Measurements from ENCODE around the gene C1QTNF4. TPM values are rescaled to one million over a fixed set of nuclear protein-coding genes. Genes with fewer than 3 reads are reported as not detected.
A peak's percentile ranks its signal among the peaks of the same experiment; 100 is the strongest.

C1QTNF4 gene
- total and polyA plus RNA-seq, 10 of the 15 experiments (the other 5 are each of a cell fraction or from before 2014, with no cell fraction given) = 0.06 TPM; not detected in 9

DNA sequence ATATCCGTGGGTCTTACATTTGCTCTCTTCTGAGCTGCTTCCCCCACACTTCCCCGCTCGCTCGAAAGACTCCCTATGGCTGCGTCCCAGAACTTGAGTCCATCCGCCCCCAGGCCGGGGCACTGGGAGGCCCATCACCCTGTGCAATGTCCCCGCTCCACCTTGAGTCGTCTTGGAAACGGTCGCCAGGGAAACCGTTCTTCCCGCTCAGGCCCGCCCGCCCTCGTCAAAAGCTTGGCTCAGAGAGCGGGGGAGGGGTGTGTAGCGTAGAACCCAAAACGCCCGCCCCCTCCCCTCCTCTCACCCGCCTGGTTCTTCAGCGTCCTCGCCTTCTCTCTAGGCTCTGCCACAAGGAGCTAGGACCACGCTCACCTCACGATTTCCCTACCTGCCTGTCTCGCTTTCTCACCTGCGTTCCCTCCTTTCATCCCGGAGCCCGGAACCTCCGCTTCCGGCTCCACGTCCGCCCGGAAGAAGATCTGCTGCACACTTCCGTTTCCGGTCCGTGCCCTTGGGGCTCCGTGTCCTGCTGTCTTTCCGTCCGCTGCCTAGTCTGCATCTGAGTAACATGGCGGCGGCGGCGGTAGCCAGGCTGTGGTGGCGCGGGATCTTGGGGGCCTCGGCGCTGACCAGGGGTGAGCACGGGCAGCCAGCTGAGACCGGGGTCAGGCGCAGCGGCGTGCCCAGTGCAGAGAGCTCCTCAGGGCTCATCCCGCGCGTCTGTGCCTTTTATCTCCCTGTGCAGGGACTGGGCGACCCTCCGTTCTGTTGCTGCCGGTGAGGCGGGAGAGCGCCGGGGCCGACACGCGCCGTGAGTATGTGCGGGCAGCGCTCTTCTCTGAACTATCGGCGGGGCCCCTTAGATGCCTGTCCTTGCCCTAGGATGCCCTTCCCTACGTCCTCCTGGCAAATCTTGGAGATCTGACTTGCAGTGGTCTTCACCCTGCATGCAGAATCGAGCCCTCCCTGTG is 15.4 kb downstream of the C1QTNF4 start, which contains the start of the genes KBTBD4 and NDUFS3 (continued):
- TF ChIP-seq REST (IDR thresholded peaks at IDR 0.05; ENCODE audit: low read depth, low read length) (no peak), STAT1 (conservative IDR thresholded peaks at IDR 0.05) (peak; percentile 99), NR2C1 (IDR thresholded peaks at IDR 0.05) (peak; percentile 84), SUPT20H (IDR thresholded peaks at IDR 0.05; ENCODE audit: borderline replicate concordance, control insufficient read depth, low read depth, low read length) (no peak), SMC3 (IDR thresholded peaks at IDR 0.05; ENCODE audit: borderline replicate concordance, low read length) (no peak; the same call in 1 of the 2 replicates), YBX1 (IDR thresholded peaks at IDR 0.05) (no peak), SMAD1 (IDR thresholded peaks at IDR 0.05; ENCODE audit: low read depth, partially characterized antibody) (peak; percentile 29), MYB (IDR thresholded peaks at IDR 0.05; ENCODE audit: borderline replicate concordance, low read depth, low read length) (no peak), CHD4 (IDR thresholded peaks at IDR 0.05) (no peak), TCF12 (IDR thresholded peaks at IDR 0.05; ENCODE audit: low read depth, low read length) (peak; percentile 89), PAX5 (IDR thresholded peaks at IDR 0.05; ENCODE audit: borderline replicate concordance, low read depth, low read length) (peak; percentile 69; the same call in 1 of the 2 replicates), CHD2 (IDR thresholded peaks at IDR 0.05; ENCODE audit: borderline replicate concordance, low read depth, low read length) (peak; percentile 93), NR2C2 (IDR thresholded peaks at IDR 0.05; ENCODE audit: borderline replicate concordance, control insufficient read depth, insufficient read length, low read depth) (no peak), RAD21 (IDR thresholded peaks at IDR 0.05; ENCODE audit: insufficient read depth, low read depth, low read length) (peak; percentile 19; the same call in 1 of the 2 replicates), NFIC (IDR thresholded peaks at IDR 0.05; ENCODE audit: low read depth, low read length) (0 out of 2 replicates have a peak, but pooled peaks have one; percentile 43), ZBTB33 (IDR thresholded peaks at IDR 0.05) (no peak), EZH2 (IDR thresholded peaks at IDR 0.05; ENCODE audit: borderline replicate concordance, control insufficient read depth, low read depth, low read length) (no peak), NRF1 (conservative IDR thresholded peaks at IDR 0.05; ENCODE audit: low read depth, low read length) (no peak; the same call in 1 of the 2 replicates), DPF2 (IDR thresholded peaks at IDR 0.05) (peak; percentile 60)
- TF ChIP-seq, protein P1, sequence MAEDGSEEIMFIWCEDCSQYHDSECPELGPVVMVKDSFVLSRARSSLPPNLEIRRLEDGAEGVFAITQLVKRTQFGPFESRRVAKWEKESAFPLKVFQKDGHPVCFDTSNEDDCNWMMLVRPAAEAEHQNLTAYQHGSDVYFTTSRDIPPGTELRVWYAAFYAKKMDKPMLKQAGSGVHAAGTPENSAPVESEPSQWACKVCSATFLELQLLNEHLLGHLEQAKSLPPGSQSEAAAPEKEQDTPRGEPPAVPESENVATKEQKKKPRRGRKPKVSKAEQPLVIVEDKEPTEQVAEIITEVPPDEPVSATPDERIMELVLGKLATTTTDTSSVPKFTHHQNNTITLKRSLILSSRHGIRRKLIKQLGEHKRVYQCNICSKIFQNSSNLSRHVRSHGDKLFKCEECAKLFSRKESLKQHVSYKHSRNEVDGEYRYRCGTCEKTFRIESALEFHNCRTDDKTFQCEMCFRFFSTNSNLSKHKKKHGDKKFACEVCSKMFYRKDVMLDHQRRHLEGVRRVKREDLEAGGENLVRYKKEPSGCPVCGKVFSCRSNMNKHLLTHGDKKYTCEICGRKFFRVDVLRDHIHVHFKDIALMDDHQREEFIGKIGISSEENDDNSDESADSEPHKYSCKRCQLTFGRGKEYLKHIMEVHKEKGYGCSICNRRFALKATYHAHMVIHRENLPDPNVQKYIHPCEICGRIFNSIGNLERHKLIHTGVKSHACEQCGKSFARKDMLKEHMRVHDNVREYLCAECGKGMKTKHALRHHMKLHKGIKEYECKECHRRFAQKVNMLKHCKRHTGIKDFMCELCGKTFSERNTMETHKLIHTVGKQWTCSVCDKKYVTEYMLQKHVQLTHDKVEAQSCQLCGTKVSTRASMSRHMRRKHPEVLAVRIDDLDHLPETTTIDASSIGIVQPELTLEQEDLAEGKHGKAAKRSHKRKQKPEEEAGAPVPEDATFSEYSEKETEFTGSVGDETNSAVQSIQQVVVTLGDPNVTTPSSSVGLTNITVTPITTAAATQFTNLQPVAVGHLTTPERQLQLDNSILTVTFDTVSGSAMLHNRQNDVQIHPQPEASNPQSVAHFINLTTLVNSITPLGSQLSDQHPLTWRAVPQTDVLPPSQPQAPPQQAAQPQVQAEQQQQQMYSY (CRISPR knock-in tag; IDR thresholded peaks at IDR 0.05) = no peak
